ENCODE data around the gene STARD9.
A peak's percentile ranks its signal among the peaks of the same experiment; 100 is the strongest.

STARD9 gene

GRCh38 chr15:42728560-42728959 lies 153.2 kb downstream of the STARD9 start:
- H3K27me3 Mint-ChIP-seq: no peaks in the 10 kb centered on the region
- H3K27ac Mint-ChIP-seq: no peak overlapping the region
- ATAC-seq (replicated peaks): no peak
- no peak overlapping the region for H3K4me3 Mint-ChIP-seq
- H3K9me3 Mint-ChIP-seq: no peaks in the 10 kb centered on the region
- peaks cover 51 to 65% of the 10 kb centered on the region in 2 donors for H3K36me3 Mint-ChIP-seq
- DNase-seq: no peak
- peaks cover 0 to 4% of the 10 kb centered on the region in 2 donors for H3K4me1 Mint-ChIP-seq

DNA sequence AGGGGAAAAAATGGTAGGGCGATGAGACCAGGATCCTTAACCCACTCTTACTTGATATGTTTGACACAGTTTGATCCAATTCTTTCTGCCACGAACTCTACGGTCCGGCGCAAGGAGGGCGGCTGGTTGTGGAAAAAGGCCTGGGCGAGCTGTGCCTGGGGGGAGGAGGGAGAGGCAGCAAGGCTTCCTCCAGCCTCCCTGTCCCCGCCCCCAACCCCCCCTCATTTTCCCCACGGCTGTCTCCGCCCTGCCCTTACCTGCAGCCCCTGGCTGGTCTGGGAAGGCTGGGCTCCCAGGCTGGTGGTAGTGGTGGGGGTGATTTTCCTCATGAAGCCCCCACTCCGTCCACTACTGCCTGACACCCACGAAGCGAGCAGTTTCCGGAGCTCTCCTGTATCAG lies 153.6 kb downstream of the STARD9 start:
- H3K27me3 Mint-ChIP-seq: no peaks in the 10 kb centered on the region
- peaks cover 52 to 65% of the 10 kb centered on the region in 2 donors for H3K36me3 Mint-ChIP-seq
- H3K4me1 Mint-ChIP-seq: peaks cover 0 to 4% of the 10 kb centered on the region in 2 donors
- no peak for DNase-seq
- H3K9me3 Mint-ChIP-seq: no peaks in the 10 kb centered on the region
- H3K4me3 Mint-ChIP-seq: no peak overlapping the region
- no peak for ATAC-seq (replicated peaks)
- no peak overlapping the region for H3K27ac Mint-ChIP-seq

DNA sequence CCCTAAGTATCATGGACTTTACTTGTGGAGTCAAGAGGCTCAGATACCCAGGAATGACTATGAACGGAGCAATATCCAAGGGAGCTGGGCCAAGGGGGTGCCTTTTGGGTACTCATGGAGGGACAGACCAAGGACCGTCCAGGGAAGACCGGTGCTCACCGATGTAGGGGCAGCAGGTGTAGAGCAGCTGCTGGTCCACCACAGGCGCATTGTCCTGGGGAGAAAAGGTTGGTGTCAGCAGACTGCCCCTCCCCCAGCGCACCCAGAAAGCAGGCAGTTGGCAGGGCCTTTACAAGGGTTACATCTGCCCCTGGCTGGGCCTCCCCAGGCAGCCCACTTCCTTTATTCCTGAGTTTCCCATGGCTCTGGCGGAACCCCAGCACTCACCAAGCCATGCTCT lies 154.0 kb downstream of the STARD9 start:
- peaks cover 4 to 6% of the 10 kb centered on the region in 2 donors for H3K4me1 Mint-ChIP-seq
- ATAC-seq (replicated peaks) (no peak), DNase-seq (no peak)
- H3K36me3 Mint-ChIP-seq: peaks cover 56 to 65% of the 10 kb centered on the region in 2 donors
- no peaks in the 10 kb centered on the region for H3K9me3 Mint-ChIP-seq
- H3K4me3 Mint-ChIP-seq: no peak overlapping the region
- no peak overlapping the region for H3K27ac Mint-ChIP-seq
- H3K27me3 Mint-ChIP-seq: no peaks in the 10 kb centered on the region

GRCh38 chr15:42730135-42730534 lies 154.7 kb downstream of the STARD9 start:
- DNase-seq (no peak), ATAC-seq (replicated peaks) (no peak)
- no peak overlapping the region for H3K27ac Mint-ChIP-seq
- H3K36me3 Mint-ChIP-seq: peaks cover 53 to 62% of the 10 kb centered on the region in 2 donors
- H3K4me1 Mint-ChIP-seq: peaks cover 6 to 7% of the 10 kb centered on the region in 2 donors
- H3K4me3 Mint-ChIP-seq: no peak overlapping the region
- no peaks in the 10 kb centered on the region for H3K9me3 Mint-ChIP-seq
- no peaks in the 10 kb centered on the region for H3K27me3 Mint-ChIP-seq

GRCh38 chr15:42730536-42730935 lies 155.1 kb downstream of the STARD9 start:
- H3K4me3 Mint-ChIP-seq: no peak overlapping the region
- no peaks in the 10 kb centered on the region for H3K9me3 Mint-ChIP-seq
- no peaks in the 10 kb centered on the region for H3K27me3 Mint-ChIP-seq
- ATAC-seq (replicated peaks) (no peak), DNase-seq (no peak)
- peaks cover 49 to 61% of the 10 kb centered on the region in 2 donors for H3K36me3 Mint-ChIP-seq
- no peak overlapping the region for H3K27ac Mint-ChIP-seq
- peaks cover 8 to 11% of the 10 kb centered on the region in 2 donors for H3K4me1 Mint-ChIP-seq

- Mint-ChIP-seq H3K4me3 (no peak overlapping the region), H3K36me3 (peaks cover 50 to 59% of the 10 kb centered on the region in 2 donors), H3K27me3 (no peaks in the 10 kb centered on the region), H3K27ac (no peak overlapping the region), H3K9me3 (no peaks in the 10 kb centered on the region), H3K4me1 (peaks cover 10 to 19% of the 10 kb centered on the region in 2 donors)
- no peak for ATAC-seq (replicated peaks)
- no peak for DNase-seq
Observed at GRCh38 chr15:42731461-42731860, 156.1 kb downstream of the STARD9 start.

DNA sequence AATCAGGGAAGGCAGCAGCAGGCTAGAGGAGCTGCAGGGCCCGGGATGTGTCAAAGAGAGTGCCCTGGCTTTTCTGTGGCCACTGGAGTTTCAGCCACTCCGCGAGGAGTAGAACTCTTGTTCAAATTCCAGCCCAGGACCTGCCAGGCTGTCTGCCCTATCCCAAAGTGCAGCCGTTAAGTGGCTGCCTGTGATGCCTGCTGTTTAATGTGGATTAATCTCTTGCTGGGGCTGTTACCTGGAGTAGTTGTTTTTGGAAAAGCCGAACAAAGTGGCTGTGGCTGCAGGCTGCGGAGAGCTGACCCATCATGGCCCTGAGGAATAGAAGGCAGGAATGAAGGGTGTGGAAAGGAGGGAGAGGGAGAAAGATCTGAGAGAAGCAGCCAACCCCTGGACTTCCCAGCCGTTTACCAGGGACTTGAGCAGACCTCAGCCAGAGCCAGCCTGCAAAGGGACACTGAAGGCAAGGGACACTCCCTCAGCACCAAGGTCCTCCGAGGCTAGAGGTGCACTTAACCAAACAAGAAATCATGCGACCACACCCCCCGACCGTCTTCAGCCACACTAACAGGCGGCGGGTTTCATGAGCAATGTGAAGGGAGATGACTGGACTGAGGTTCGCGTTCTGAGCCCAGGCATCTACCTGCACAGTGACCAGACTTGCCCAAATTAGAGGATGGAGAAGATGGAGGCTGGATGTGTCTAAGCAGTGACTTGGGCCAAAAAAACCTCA lies 156.9 kb downstream of the STARD9 start:
- peaks cover 44 to 57% of the 10 kb centered on the region in 2 donors for H3K36me3 Mint-ChIP-seq
- no peak for ATAC-seq (replicated peaks)
- H3K9me3 Mint-ChIP-seq: no peaks in the 10 kb centered on the region
- peaks cover 10 to 19% of the 10 kb centered on the region in 2 donors for H3K4me1 Mint-ChIP-seq
- no peak for DNase-seq
- H3K27ac Mint-ChIP-seq: no peak overlapping the region
- no peaks in the 10 kb centered on the region for H3K27me3 Mint-ChIP-seq
- H3K4me3 Mint-ChIP-seq: no peak overlapping the region

- DNase-seq: no peak
- Mint-ChIP-seq H3K4me3 (no peak overlapping the region), H3K27ac (peak overlapping the region; percentile 31), H3K36me3 (peaks cover 41 to 50% of the 10 kb centered on the region in 2 donors), H3K27me3 (no peaks in the 10 kb centered on the region), H3K9me3 (no peaks in the 10 kb centered on the region), H3K4me1 (peaks cover 10 to 24% of the 10 kb centered on the region in 2 donors)
- no peak for ATAC-seq (replicated peaks)
Observed at GRCh38 chr15:42733027-42733426, 157.6 kb downstream of the STARD9 start.

- ATAC-seq (replicated peaks) (no peak), DNase-seq (no peak)
- Mint-ChIP-seq H3K27ac (no peak overlapping the region), H3K36me3 (peaks cover 35 to 42% of the 10 kb centered on the region in 2 donors), H3K4me1 (peaks cover 10 to 24% of the 10 kb centered on the region in 2 donors), H3K27me3 (no peaks in the 10 kb centered on the region), H3K9me3 (no peaks in the 10 kb centered on the region), H3K4me3 (peak overlapping the region in 1 of 2 donors; percentile 11)
Observed at GRCh38 chr15:42734076-42734672, 158.8 kb downstream of the STARD9 start.

GRCh38 chr15:42735382-42736165 lies 160.2 kb downstream of the STARD9 start:
- Mint-ChIP-seq H3K4me1 (peaks cover 7 to 24% of the 10 kb centered on the region in 2 donors), H3K9me3 (no peaks in the 10 kb centered on the region), H3K27me3 (no peaks in the 10 kb centered on the region), H3K27ac (peak overlapping the region; percentile 17), H3K36me3 (peaks cover 24 to 32% of the 10 kb centered on the region in 2 donors), H3K4me3 (peak overlapping the region; percentile 84 to 90)
- no peak for DNase-seq
- ATAC-seq (replicated peaks): no peak

DNA sequence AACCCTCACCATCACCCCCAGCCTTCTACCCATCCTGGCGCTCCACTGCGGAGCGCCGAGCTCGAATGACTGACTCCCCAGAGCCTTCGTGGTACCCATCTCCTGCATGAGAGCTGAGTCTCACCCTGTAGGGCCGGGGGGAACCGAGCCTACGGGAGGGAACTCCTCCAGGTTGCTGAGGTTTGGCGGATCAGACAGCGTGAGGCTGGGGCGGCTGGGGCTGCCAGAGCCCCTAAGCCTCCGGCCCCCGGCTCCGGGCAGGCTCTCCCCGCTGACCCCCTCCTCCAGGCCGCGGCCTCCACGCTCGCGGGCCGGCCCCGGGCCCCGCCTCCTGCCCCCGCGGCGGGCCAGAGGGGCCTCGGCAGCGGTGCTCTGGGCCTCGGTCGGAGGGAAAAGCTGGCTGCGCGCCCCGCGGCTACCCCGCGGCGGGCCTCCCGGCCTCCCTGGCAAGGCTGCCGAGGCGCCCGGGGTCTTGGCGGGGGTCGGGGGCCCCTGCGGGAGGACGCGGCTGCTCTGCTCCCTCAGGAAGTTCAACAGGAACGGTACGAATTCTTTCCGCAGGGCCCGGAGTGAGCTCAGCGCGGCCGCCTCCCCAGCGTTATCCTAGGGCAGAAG lies 160.9 kb downstream of the STARD9 start:
- DNase-seq (no peak), ATAC-seq (replicated peaks) (peak; percentile 43 to 47)
- Mint-ChIP-seq H3K4me3 (peak overlapping the region; percentile 84 to 90), H3K27me3 (no peaks in the 10 kb centered on the region), H3K4me1 (peaks cover 7 to 24% of the 10 kb centered on the region in 2 donors), H3K27ac (peak overlapping the region; percentile 51), H3K36me3 (peaks cover 20 to 27% of the 10 kb centered on the region in 2 donors), H3K9me3 (no peaks in the 10 kb centered on the region)

DNA sequence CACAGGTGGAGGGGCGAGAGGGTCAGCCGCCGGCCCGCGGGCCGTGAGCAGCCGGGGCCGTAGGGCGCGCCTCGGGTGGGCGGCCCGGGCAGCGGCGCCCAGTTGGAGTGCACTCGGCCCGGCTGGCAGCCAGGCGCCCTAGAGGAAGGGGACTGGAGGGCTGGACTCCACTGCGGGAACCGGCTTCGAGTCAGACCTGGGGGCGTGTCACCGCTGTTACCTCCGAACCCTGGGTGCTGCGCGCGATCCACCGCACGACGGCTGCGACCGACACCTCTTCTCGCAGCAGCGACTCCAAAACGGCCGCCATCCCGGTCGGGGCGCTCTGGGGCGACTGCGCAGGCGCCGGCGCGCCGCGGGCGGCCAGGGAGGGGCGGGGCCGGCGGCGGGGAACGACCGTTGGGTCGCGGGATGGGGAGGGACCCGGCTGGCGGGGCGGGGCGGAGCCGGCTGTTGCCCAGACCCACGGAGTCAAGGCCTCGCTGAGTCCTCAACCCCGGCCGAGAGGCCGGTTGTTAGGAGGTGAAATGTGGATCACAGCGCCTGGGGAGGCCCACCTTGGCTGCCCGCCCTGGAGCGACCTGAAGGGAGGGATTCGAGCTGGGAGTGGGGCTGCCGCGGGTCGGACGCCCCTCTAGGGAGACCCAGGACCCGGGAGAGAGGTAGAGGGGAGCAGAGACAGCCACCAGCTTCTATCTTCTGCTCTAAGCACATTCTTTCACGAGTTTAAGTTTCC lies 161.6 kb downstream of the STARD9 start, which contains the start of gene CDAN1:
Gene CDAN1, minus strand, starts transcription at position 336 of the 736 bp plus-strand sequence. Its CDS starts 26 bp downstream, at position 310.
- Mint-ChIP-seq H3K9me3 (no peaks in the 10 kb centered on the region), H3K4me1 (peaks cover 7 to 24% of the 10 kb centered on the region in 2 donors), H3K4me3 (peak within 1 kb of the TSS; percentile 84 to 90), H3K27ac (peak within 1 kb of the TSS; percentile 81), H3K36me3 (peaks cover 15 to 21% of the 10 kb centered on the region in 2 donors), H3K27me3 (no peaks in the 10 kb centered on the region)
- ATAC-seq (replicated peaks): peak; percentile 95 to 97
- peak; percentile 82 for DNase-seq

DNA sequence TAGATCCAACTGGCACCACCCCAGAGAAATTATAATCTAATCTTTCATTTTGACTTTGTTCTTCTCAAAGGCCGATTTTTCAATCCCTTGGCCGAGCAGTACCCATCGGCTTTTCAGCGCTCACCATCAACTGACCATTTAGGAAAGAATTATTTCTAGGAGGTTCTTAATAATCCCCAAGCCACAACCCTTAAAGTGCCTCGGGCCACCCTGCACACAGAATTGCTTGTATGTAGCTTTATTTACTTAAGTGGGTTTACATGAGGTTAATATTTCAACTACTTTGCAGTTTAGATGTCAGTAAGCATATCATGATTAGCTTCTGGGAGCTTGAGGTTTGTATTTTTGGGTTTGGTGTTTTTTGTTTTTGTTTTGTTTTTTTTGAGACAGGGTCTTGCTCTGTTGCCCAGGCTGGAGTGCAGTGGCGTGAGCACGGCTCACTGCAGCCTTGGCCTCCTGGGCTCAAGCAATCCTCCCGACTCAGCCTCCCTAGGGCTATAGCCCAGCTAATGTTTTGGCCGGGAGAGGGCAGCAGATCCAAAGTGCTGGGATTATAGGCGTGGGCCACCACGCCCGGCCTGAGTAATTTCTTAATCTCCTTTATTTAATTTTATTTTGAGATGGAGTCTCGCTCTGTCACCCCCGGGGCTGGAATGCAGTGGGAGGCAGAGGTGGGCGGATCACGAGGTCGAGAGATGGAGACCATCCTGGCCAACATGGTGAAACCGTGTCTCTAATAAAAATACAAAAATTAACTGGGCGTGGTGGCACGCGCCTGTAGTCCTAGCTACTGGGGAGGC lies 162.3 kb downstream of the STARD9 start:
- DNase-seq (no peak), ATAC-seq (replicated peaks) (no peak)
- Mint-ChIP-seq H3K4me3 (peak overlapping the region; percentile 82 to 90), H3K4me1 (peaks cover 7 to 24% of the 10 kb centered on the region in 2 donors), H3K27ac (peak overlapping the region; percentile 81), H3K27me3 (no peaks in the 10 kb centered on the region), H3K36me3 (peaks cover 11 to 13% of the 10 kb centered on the region in 2 donors), H3K9me3 (no peaks in the 10 kb centered on the region)

All from stimulated activated naive B cell treated with anti-CD40 and anti-IgM and Interleukin-4, amounts not matched to agents 10 μg/mL and 1 μg/mL and 100 μg/mL, for 72 hours (primary cell).